Adrenal gland (tissue), 5 donors: Measurements from ENCODE around the gene WWTR1.

Experiments used
- POLR2A ChIP-seq, 2 donors: fragments of 450-650 bp; IDR thresholded peaks; one replicate each; pipeline ENCODE4 v1.6.1; 2017; ENCODE audit warnings: antibody characterized with exemption in 2 of 2, mild to moderate bottlenecking in 2 of 2, moderate library complexity in 1 of 2
- TF ChIP-seq, protein P1 (sequence below), 6 experiments: fragments of 450-650 bp in 4 of 6; fragments of 200-600 bp in 2 of 6; sonication (generic) in 1 of 6; IDR thresholded peaks; 1 replicate in 5 of 6; 2 replicates in 1 of 6; pipeline versions ENCODE4 v1.5.1 to v1.8.0; 2016 to 2021; ENCODE audit warnings: antibody characterized with exemption in 6 of 6, mild to moderate bottlenecking in 2 of 6, moderate library complexity in 1 of 6
- donor health status: DM: no; HTN: no; CAD: no.

DNA sequence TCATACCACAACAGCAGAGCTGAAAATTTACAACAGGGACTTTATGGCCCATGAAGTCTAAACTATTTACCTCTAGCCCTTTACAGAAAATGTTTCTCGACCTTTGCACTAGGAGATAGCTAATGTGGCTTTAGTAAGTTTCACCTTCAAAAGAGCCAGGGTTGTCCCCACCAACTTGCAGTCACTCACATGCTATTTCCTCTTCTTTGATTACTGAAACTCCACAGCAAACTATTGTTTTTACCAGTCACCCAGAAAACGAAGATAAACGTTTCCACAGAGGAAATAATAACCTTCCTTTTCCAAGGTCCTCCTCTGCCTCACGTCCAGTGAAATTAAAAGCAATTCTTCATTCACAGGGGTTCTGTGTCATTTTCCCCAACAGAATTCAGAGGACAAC is 48.2 kb downstream of the WWTR1 start:
- no peak for TF ChIP-seq POLR2A (IDR thresholded peaks at IDR 0.05)
- TF ChIP-seq, protein P1, sequence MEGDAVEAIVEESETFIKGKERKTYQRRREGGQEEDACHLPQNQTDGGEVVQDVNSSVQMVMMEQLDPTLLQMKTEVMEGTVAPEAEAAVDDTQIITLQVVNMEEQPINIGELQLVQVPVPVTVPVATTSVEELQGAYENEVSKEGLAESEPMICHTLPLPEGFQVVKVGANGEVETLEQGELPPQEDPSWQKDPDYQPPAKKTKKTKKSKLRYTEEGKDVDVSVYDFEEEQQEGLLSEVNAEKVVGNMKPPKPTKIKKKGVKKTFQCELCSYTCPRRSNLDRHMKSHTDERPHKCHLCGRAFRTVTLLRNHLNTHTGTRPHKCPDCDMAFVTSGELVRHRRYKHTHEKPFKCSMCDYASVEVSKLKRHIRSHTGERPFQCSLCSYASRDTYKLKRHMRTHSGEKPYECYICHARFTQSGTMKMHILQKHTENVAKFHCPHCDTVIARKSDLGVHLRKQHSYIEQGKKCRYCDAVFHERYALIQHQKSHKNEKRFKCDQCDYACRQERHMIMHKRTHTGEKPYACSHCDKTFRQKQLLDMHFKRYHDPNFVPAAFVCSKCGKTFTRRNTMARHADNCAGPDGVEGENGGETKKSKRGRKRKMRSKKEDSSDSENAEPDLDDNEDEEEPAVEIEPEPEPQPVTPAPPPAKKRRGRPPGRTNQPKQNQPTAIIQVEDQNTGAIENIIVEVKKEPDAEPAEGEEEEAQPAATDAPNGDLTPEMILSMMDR (IDR thresholded peaks at IDR 0.05): no peak
